GM19452 (cell line): ENCODE data around the gene CABLES1.
"Not testable (repeated sequence)": the region's sequence is repeated elsewhere in the genome, so short reads cannot be mapped to it uniquely, and the experiment has no call there.

Experiments
- ATAC-seq: cut with Tn5 transposase; IDR thresholded peaks from one replicate; pipeline ENCODE4 v1.9.1; 2021; ENCODE audit not compliant: unreplicated experiment

CABLES1 gene

DNA sequence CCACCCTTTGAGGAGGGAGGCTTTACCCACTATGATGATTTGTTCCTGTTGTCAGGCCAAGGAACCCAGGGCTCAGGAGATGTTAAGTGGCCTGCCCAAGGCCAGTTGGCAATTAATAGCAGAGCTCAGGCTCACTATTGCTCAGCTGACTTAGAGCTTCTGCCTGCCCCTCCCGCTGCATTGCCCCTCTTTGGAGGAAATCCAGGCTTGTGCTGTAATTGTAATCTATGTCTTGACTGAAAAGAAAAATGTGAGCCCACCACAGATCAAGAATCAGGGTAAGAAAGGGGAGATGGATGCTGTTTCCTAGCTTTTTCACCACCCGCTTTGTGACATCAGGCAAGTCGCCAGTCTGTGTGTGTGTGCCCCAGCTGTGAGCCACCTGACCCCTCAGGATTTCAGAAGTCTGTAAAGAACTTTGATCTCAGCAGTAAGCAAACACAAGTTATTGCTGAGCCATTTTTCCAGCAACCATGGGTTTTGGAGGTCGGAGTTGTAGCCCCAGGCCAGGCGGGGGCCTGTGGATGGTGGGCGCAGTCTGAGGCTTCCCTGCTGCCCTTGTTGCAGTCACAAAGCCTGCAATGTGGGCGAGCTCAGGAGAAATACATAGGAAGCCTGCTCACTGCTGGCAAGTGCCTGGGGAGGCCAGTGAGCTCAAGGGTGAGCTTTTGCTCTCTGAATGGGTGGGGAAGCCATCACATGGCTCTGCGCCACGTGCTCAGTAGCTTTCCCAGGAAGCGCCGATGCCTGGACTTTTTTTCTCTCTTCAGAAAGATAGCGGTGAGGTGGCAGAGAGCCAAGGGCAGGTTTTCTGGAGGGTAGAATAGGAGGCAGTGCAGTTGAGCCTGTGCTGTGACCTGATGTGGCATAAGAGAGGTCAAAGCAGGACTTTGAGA is 6.1 kb downstream of the CABLES1 start:
- ATAC-seq: no peak

DNA sequence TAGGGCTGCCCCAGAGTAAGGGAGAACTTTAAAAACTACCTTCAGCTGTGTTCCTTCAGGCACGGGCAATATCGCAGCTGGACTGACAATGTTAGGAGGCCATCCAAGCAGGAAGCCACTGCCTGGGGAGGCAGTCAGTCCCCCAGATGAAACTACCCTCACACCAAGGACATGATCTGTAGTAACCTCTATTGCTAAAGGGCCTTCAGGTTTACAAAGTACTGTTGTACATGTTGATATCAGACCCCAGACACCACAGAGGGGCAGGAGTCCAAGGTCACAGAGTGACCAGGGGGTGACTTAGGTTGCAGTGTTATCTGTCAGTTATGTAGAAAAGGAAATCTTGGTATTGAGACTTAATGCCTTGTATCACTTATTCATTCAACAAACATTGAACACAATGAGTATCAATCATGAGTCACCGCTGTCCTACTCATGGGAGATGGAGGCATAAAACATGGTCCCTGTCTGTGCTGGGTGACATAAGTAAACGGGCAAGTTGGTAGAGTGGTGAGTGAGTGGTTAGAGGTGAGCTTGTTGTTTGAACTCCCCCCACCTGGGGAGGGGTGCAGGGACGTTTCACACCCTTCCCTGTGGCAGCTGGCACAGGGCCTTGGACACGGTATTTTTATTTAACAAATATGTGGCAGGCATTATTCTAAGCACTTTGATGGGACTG is 7.1 kb downstream of the CABLES1 start:
- ATAC-seq: no peak

- no peak for ATAC-seq
Observed at GRCh38 chr18:23143016-23143814, 7.9 kb downstream of the CABLES1 start.

GRCh38 chr18:23143815-23144261 is 8.6 kb downstream of the CABLES1 start:
- no peak for ATAC-seq

- no peak for ATAC-seq
Observed at GRCh38 chr18:23144640-23145039, 9.4 kb downstream of the CABLES1 start.

DNA sequence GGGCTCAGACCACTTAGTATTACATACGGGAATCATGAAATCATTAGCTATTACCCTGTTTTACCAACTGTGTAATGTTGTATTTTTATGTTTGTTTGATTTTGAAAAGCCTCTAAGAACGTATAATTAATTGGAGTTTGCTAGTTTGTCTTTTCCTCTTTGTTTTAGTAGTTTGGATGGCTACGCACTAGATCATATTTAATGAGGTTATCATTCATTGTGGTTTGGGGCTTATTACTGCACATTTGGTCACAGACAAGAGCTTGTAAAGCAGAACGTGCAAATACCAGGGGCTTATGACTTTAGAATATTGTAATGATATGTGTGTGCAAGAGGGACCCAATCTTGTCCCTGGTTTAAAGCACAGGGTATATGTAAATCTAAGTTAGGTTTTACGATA is 10.3 kb downstream of the CABLES1 start:
- no peak for ATAC-seq

GRCh38 chr18:23146861-23147469 is 11.7 kb downstream of the CABLES1 start:
- ATAC-seq: no peak

DNA sequence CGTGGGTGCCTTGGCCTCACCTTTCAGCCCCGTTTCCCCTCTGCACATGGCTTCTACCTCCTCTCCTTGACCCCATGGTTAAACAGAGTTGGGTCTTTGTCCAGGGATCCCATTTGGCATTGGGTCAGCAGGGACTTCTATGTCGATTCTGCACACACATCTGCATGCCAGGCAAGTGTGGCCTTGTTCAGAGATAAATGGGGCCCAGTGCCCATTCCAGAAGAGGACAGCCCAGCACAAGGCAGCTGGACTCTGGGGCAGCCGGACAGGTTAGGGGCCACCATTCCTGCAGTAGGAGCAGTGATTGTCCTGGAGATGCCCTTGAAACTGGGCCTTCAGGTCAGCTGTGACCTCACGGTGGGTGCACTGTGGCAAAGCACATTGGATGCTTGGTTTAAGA is 13.1 kb downstream of the CABLES1 start:
- ATAC-seq: no peak

DNA sequence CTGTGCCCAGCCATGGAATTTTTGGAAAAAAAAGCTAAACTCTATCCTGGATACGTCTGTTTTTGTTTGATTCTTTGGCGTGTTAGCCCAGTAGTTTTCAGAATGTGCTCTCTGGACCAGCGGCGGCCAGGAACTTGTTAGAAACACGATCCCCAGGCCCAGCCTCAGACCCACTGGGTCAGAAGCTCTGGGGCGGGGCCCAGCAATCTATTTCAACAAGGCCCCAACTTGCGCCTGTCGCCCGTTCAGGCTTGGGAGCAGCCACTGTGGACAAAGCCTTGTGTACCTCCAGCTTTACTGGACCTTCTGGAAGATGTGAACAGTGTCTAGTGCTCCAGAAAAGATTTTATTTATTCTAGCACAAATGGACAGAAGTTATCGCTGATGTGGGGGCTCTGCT is 14.3 kb downstream of the CABLES1 start:
- ATAC-seq: no peak

GRCh38 chr18:23151414-23152099 is 16.3 kb downstream of the CABLES1 start:
- ATAC-seq: no peak

- no peak for ATAC-seq
Observed at GRCh38 chr18:23154030-23154429, 18.7 kb downstream of the CABLES1 start.

- no peak for ATAC-seq
Observed at GRCh38 chr18:23154823-23155500, 19.7 kb downstream of the CABLES1 start.

DNA sequence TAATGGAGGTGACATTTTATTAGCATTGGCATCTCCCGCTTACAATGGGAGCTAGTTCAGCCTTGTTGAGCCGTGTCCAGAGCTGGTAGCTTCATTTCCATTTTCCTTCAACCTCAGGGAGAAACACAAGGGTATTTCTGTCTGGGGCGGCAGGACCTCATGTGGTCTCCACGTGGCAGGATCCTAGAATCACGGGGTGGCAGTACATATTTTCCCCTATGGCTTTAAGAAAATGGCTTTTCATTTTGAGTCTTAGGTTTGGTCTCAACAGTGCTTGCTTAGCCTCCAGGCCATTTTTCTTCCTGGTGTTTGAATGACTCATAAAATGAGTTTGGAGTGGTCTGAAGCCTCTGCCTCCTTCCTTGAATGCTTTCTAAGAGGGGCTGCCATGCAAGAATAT is 20.3 kb downstream of the CABLES1 start:
- no peak for ATAC-seq

DNA sequence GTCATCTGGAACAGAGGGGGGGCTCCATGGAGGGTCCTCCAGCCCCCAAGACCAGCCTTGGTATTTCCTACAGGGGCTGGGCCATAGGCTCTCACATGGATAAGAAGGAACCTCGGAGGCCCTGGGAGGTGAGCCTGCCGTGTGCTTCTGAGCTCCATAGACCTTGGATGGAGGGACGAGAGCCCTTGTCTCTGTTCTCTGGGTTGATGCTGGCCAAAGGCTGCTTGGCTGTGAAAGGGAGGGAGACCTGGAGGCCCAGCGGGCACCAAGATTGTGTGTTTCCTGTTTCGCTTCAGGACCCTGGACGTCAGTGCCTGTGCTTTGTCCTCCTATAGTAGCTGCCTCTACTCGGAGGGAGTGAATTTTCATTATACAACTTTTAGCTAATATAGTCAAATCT is 20.8 kb downstream of the CABLES1 start:
- ATAC-seq: no peak

DNA sequence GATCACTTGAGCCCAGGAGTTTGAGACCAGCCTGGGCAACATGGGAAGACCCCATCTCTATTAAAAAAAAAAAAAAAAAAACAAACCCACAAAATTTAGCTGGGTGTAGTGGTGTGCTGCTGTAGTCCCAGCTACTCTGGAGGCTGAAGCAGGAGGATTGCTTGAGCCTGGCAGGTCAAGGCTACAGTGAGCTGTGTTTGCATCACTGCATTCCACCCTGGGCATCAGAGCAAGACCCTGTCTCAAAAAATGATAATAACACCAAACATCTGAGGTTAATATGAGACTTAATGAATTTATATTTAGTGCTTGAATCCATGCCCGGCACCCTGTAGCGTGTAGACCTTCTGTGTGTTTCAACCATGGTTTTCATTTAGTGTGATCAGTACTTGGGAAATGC is 22.8 kb downstream of the CABLES1 start:
- no peak for ATAC-seq

GRCh38 chr18:23158884-23159283 is 23.6 kb downstream of the CABLES1 start:
- not testable (repeated sequence) for ATAC-seq

DNA sequence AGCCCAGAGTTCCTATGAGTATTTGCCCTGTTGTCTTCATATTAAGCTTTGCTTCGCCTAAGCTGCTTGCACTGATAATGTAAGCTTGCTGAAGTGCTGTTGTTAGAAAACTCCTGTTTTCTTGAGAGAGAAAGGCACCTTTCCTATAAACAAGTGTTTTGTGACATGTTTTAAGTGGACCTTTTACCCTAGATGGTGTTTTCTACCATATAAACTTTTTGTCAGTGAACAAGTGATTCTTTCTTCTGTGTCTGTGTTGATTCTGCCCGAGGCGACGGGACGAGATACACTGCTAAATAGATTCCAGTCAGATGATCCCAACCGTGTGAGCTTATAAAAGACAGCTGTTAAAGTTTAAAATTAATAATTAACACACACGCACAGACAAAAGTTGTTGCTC is 24.1 kb downstream of the CABLES1 start:
- no peak for ATAC-seq

DNA sequence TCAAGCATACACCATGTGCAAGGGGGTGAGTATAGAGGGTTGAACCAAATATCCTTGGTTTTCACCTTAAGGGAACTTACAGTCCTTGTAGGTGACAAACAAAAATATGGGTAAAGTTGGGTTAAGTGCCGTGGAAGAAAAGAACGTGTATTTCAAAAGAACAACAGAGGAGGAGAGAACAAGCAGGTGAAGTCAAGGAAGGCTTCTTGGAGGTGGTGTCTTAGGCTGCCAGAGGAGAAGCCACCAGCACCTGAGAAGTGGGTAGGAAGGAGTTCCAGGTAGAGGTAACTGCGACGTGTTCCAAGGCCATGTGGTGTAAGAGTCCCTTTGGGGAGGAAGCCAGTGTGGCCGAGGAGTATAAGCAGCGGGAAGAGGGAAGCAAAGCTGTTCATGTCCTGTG is 27.2 kb downstream of the CABLES1 start:
- no peak for ATAC-seq

DNA sequence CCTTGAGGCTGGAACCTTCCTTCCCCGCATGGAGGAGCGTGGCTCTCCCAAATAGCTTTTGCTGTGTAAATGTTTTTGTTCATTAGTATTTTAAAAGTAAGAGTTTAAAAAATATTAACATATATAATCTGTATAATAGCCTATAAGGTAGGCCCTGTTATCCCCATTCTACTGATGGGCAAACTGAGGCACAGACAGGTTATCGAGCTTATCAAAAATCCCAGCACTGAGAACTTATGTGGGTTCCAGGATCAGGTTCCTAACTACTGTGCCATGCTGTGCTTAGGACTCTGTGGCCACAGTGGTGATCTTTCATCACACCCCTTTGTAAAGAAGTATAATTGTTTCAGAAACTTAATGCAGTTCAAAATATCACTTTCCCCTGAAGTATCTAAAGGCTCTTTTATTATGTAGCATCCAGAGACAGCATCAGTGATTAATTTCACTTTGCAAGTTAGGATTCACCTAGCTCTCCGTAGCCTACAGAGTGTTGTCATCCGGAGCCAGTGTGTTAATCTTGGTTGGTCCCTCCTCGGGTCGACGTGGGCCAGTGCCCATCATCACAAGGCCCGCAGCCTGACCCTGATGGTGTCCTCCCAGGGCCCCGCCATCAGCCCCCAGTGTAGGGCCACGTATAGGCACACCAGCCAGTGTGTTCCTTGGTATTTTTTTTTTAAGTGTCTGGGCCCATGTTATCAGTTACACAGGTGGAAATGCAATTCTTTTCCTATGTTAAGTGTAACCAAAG is 28.7 kb downstream of the CABLES1 start:
- ATAC-seq: no peak
